ENCODE results near the gene SMIM35. TPM values are rescaled to one million over a fixed set of nuclear protein-coding genes. Genes with fewer than 3 reads are reported as not detected.

SMIM35 gene
- total RNA-seq, 1 experiment from 2014 or later = not detected

GRCh38 chr11:118051136-118051610 lies 35.6 kb downstream of the SMIM35 start:
- in situ Hi-C loops (cut with HindIII; ENCODE audit: low pct_unique_long_range_greater_than_20kb, low sequenced_read_pairs) = no loop called here
- no peak for DNase-seq (ENCODE audit: low read depth)

GRCh38 chr11:118050208-118050891 lies 36.4 kb downstream of the SMIM35 start:
- DNase-seq (ENCODE audit: low read depth) = no peak
- in situ Hi-C loops (cut with HindIII; ENCODE audit: low pct_unique_long_range_greater_than_20kb, low sequenced_read_pairs) = no loop called here

- in situ Hi-C loops (cut with HindIII; ENCODE audit: low pct_unique_long_range_greater_than_20kb, low sequenced_read_pairs) = no loop called here
- no peak for DNase-seq (ENCODE audit: low read depth)
These were observed 37.0 kb downstream of the SMIM35 start for GRCh38 chr11:118049771-118050170.

GRCh38 chr11:118048472-118049370 lies 38.0 kb downstream of the SMIM35 start:
- in situ Hi-C loops (cut with HindIII; ENCODE audit: low pct_unique_long_range_greater_than_20kb, low sequenced_read_pairs) = no loop called here
- no peak for DNase-seq (ENCODE audit: low read depth)

- in situ Hi-C loops (cut with HindIII; ENCODE audit: low pct_unique_long_range_greater_than_20kb, low sequenced_read_pairs) = no loop called here
- DNase-seq (ENCODE audit: low read depth) = no peak
These were observed 39.0 kb downstream of the SMIM35 start for GRCh38 chr11:118047749-118048148.

GRCh38 chr11:118046964-118047700 lies 39.6 kb downstream of the SMIM35 start:
- DNase-seq (ENCODE audit: low read depth) = no peak
- in situ Hi-C loops (cut with HindIII; ENCODE audit: low pct_unique_long_range_greater_than_20kb, low sequenced_read_pairs) = no loop called here

- no peak for DNase-seq (ENCODE audit: low read depth)
- in situ Hi-C loops (cut with HindIII; ENCODE audit: low pct_unique_long_range_greater_than_20kb, low sequenced_read_pairs) = no loop called here
These were observed 40.5 kb downstream of the SMIM35 start for GRCh38 chr11:118046051-118046963.

- in situ Hi-C loops (cut with HindIII; ENCODE audit: low pct_unique_long_range_greater_than_20kb, low sequenced_read_pairs) = no loop called here
- no peak for DNase-seq (ENCODE audit: low read depth)
These were observed 41.6 kb downstream of the SMIM35 start for GRCh38 chr11:118045191-118045590.

- in situ Hi-C loops (cut with HindIII; ENCODE audit: low pct_unique_long_range_greater_than_20kb, low sequenced_read_pairs) = no loop called here
- no peak for DNase-seq (ENCODE audit: low read depth)
These were observed 44.0 kb downstream of the SMIM35 start for GRCh38 chr11:118042796-118043195.

- in situ Hi-C loops (cut with HindIII; ENCODE audit: low pct_unique_long_range_greater_than_20kb, low sequenced_read_pairs) = no loop called here
- DNase-seq (ENCODE audit: low read depth) = no peak
These were observed 44.6 kb downstream of the SMIM35 start for GRCh38 chr11:118042141-118042540.

- in situ Hi-C loops (cut with HindIII; ENCODE audit: low pct_unique_long_range_greater_than_20kb, low sequenced_read_pairs) = no loop called here
- no peak for DNase-seq (ENCODE audit: low read depth)
These were observed 53.3 kb downstream of the SMIM35 start for GRCh38 chr11:118033443-118033842.

GRCh38 chr11:118028626-118029025 lies 58.1 kb downstream of the SMIM35 start:
- in situ Hi-C loops (cut with HindIII; ENCODE audit: low pct_unique_long_range_greater_than_20kb, low sequenced_read_pairs) = no loop called here
- DNase-seq (ENCODE audit: low read depth) = no peak

GRCh38 chr11:118027694-118028093 lies 59.1 kb downstream of the SMIM35 start:
- DNase-seq (ENCODE audit: low read depth) = no peak
- in situ Hi-C loops (cut with HindIII; ENCODE audit: low pct_unique_long_range_greater_than_20kb, low sequenced_read_pairs) = no loop called here

- in situ Hi-C loops (cut with HindIII; ENCODE audit: low pct_unique_long_range_greater_than_20kb, low sequenced_read_pairs) = no loop called here
- DNase-seq (ENCODE audit: low read depth) = no peak
These were observed 65.6 kb downstream of the SMIM35 start for GRCh38 chr11:118021146-118021545.

- DNase-seq (ENCODE audit: low read depth) = no peak
- in situ Hi-C loops (cut with HindIII; ENCODE audit: low pct_unique_long_range_greater_than_20kb, low sequenced_read_pairs) = no loop called here
These were observed 68.4 kb downstream of the SMIM35 start for GRCh38 chr11:118018401-118018800.

GRCh38 chr11:118017631-118018315 lies 69.0 kb downstream of the SMIM35 start:
- in situ Hi-C loops (cut with HindIII; ENCODE audit: low pct_unique_long_range_greater_than_20kb, low sequenced_read_pairs) = no loop called here
- DNase-seq (ENCODE audit: low read depth) = no peak

GRCh38 chr11:118017111-118017510 lies 69.7 kb downstream of the SMIM35 start:
- no peak for DNase-seq (ENCODE audit: low read depth)
- in situ Hi-C loops (cut with HindIII; ENCODE audit: low pct_unique_long_range_greater_than_20kb, low sequenced_read_pairs) = no loop called here
